ENCODE measurements around the gene GSTM3.

GSTM3 gene

DNA sequence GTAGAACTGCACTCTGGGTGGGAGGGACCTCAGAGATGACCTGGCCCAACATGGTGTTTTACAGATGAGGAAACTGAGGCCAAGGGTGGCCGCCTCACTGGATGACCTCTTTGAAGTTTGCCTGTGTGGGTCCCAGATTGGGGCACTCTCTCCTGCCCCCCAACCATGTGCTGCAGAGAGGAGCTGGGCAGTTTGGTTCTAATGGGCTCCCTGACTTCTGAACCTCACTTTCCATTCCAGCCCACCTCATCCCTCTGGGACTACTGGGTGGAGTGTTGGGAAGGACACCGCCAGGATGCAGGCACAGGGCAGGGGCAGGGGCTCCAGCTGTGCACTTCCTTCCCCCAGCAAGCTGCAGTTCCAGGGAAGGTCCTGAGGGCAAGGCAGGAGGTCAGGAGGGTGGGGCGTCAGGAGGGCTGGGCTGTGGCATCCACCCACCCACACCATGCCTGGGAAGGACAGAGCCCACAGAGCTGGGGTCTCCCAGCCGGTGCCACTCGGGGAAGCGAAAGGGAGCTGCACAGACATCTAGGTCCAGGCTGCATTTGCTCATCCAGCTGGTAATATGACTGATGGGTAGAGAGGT, 33.2 kb upstream of the GSTM3 start:
- TF ChIP-seq, protein P1, sequence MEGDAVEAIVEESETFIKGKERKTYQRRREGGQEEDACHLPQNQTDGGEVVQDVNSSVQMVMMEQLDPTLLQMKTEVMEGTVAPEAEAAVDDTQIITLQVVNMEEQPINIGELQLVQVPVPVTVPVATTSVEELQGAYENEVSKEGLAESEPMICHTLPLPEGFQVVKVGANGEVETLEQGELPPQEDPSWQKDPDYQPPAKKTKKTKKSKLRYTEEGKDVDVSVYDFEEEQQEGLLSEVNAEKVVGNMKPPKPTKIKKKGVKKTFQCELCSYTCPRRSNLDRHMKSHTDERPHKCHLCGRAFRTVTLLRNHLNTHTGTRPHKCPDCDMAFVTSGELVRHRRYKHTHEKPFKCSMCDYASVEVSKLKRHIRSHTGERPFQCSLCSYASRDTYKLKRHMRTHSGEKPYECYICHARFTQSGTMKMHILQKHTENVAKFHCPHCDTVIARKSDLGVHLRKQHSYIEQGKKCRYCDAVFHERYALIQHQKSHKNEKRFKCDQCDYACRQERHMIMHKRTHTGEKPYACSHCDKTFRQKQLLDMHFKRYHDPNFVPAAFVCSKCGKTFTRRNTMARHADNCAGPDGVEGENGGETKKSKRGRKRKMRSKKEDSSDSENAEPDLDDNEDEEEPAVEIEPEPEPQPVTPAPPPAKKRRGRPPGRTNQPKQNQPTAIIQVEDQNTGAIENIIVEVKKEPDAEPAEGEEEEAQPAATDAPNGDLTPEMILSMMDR (IDR thresholded peaks at IDR 0.05) = no peak; the same call in none of the 2 replicates

DNA sequence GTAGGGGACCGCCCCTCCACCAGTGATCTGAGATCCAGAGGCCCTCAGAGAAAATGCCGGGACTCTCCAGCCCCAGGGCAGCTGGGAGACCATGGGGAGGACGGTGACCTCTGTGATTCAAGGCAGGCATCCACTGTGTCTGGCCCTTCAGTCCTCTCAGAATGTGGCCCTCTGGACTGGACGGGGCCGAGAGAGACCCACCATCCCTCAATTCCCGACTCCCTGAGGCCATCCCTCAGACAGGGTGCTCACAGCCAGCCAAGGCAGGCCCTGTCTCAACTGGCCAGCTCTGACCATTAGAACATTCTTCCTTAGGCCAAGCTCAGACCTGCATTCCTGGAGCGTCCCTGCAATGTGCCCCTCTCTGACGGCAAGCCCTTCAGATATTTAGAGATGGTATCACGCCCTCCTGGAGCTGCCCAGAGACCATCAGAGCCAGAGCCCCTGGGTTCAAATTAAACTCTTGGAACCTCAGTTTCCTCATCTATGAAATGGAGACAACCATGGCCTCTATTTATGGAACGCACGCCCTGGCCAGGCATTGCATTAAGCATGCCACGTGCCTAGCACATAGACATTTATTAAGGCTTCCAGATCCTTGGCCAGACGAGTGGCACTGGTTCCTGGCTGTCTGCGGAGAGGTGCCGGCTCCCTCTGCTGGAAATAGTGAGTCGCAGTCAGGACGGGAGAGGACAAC, 32.5 kb upstream of the GSTM3 start:
- TF ChIP-seq, protein P1 (IDR thresholded peaks at IDR 0.05) = peak; percentile 94; the same call in 1 of the 2 replicates

DNA sequence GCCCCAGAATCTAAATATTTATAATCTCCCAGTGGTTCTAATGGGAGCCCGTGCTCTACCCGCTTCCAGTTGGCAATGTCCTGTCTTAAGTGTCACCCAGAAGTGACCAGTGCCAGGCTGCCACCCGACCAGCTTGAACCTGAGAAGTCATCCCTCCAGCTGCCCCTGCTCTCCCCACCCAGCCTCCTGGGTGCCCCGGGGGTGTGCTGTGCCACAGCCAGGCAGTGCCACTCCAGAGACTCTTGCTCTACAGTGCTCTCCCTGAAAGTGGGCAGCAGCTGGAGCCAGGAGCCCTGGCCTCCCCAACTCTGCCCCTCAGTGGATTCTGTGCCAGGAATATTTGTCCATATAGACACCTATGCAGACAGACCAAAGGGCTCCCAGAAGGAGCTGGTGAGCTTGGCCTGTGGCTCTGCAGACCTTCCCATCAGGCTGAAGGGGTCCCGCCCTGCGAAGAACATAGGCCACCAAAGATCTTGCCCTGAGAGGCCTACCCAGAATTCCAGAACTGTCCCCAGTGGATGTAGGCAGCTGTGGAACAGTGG, 31.9 kb upstream of the GSTM3 start:
- TF ChIP-seq, protein P1 (IDR thresholded peaks at IDR 0.05) = no peak

DNA sequence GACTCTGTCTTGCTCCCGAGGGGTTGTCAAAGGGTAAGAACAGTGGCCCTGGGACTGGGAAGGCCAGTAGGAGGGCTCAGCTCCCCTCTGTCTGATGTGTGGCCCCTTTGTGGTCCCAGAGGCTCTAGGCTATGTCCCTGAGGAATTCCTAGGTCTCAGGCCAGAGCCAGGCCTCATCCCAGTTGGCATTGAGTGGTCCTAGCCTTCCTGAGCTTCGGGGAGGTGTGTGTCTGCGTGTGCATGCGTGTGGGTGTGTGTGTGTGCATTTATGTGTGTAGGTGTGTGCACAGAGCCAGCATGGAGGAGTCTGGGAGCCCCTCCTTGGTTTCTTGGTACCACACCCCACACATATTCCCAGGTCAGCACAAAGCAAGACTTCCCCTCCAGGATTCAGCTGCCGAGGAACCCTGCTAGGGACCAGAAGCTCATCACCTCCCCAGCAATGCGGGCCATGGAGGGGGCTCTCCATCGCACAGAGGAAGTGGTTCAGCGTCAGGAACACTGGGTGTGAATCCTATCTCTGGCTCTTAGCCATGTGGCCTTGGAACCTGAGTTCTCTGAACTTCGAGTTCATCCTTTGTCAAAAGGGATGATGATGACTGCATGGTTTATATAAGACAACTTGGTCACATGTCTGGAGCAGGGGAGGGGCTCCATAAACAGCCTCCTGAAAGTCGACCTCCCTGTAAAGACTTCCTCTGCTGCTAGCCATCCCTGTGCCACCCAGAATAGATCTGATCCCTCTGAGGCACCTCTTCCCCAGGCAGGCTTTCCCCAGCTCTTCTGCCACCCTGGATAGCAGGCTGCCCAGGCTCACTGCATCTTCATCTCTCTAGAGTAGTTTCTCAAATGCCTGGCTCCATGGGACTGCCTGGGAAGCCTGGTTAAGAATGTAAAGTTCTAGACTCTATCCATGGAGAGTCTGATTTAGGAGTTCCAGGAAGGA, 31.1 kb upstream of the GSTM3 start:
- TF ChIP-seq, protein P1 (IDR thresholded peaks at IDR 0.05) = no peak

DNA sequence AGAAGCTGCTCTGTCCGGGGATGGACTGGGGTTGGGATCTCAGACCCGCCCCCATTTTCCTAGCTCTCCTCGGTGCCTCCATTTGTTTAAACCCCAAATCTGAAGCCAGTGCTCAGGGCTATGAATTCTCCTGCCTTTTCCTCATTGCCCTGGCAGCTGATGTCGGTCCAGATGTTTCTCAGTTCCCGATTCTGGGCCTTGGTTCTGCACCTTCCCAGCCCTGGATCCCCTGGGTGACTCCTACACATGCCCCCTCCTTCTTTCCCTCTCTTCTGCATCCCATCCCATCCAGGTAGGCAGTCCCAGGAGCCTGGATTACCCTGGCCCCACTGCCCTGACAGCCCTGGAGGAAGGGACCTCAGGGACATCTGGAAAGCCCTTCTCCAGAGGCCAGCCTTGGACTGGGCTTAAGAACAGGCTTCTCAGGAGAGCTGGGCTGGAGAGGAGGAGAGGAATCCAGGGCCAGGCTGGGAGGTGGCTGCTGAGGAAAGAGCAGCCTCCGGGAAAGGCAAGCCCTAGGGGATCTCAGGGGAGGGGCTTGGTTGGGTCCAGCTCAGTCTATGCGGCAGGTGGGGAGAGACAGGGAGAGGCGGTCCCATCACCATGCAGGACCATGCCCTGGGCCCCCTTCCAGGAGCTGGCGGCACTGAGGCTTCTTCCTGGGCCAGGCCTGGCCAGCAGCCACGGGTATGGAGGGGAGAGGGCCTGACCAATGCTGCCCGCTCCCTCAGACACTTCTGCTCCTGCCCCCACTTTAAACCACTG, 29.7 kb upstream of the GSTM3 start:
- TF ChIP-seq, protein P1 (IDR thresholded peaks at IDR 0.05) = no peak

DNA sequence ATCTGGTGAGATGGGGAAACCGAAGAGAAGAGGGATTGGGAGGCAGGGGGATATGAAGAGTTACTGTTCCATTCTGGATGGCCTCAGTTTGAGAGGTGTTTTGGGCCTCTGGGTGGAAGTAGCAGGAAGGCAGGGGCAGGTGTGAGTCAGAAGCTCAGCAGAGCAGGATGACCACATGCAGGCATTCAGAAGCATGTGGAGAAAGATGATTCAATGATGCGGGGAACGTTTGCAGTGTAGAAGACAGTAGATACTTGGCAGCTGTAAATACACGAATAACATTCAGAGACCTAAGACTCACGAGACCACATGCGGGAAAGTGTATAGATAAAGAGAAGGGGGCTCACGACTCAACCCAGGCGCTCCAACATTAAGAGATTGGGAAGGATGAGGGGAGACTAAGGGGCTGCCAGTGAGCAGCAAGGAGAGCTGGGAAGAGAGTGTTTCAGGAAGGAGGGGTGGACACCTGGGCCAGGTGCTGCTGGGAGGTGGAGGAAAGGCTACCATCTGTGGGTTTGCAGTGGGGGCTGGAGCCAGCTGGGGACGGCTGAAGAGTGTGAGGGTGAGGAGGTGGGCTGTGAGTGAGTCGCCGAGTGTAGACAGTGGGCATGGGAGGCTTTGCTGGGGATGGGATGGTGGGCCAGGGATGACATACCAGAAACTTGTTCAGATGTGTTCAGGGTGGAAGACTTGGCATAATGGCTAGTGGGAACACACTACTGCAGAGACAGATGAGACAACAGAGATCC, 28.7 kb upstream of the GSTM3 start:
- TF ChIP-seq, protein P1 (IDR thresholded peaks at IDR 0.05) = no peak
